Activated CD8-positive, alpha-beta memory T cell treated with anti-CD3 and anti-CD28 coated beads, Interleukin-2, amount 50 U/mL, for 4 hours (primary cell): ENCODE data around the gene PDE4B.
"Not testable (repeated sequence)": the region's sequence is repeated elsewhere in the genome, so short reads cannot be mapped to it uniquely, and the experiment has no call there.

Experiments
- DNase-seq: peaks from one replicate; pipeline ENCODE4 v3.0.0-alpha.2; 2020

PDE4B gene

GRCh38 chr1:65958561-65959350 is 166.1 kb downstream of the PDE4B start:
- no peak for DNase-seq

DNA sequence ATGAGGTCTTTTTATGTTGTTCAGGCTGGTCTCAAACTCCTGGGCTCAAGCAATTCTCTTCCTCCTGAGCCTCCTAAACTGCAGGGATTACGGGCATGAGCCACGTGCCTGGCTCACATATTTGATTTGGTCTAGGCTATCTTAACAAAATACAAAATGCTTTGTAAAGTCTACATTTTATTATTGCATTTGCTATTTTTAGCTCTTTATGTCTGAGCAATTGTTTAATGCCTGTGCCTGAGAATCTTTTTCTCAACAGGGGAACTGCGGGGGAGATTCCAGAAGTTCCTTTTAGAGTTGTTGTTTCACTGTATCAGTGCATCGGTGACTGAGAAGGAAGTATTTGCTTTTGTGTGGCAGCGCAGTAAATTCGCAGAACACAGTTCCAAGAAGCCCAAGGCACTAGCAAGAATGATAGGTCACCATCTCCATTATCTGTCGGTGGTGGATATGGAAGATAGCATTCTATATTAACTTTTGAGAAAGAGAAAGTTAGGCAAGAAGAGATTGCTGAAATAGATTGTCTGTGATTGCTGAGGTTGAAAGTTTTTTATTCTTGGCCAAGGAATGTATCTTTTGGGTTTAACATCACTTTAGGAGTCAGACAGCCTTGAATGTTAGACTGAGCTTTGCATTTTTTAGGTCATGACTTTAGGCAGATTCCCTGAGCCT is 167.3 kb downstream of the PDE4B start:
- no peak for DNase-seq

DNA sequence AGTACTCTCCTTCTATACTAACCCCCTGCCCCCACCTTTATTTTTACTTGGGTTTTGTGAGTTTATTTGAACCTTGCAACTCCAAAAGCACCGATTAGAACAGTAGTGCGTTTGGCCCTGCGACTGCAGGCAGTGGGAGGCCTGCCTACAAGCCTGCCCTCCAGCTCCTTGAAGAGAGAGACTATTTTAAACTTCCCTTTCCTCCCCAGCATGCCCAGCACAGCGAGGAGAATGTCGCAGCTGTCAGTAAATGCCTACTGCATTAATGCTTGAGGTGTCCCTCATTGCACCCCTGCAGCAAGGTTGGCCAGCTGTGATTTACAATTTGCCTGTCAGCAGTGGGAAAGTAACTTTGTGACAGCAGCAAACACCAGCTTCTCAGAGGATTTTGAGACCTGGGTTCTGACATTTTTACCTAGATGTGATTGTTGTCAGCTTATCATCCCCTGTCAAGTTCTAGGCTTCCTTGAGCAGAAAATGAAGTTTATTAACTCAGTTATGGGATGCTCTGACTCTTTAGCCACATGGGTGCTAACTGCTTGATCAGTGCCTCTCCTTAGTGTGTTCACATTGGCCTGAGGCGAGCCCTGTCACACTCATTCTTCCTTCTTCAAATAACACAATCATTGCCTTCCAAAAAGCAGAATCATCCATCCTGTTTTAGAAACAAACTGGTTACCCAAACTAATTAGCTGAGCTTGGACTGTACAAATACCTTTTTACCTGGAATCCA is 170.6 kb downstream of the PDE4B start:
- DNase-seq, result no peak

DNA sequence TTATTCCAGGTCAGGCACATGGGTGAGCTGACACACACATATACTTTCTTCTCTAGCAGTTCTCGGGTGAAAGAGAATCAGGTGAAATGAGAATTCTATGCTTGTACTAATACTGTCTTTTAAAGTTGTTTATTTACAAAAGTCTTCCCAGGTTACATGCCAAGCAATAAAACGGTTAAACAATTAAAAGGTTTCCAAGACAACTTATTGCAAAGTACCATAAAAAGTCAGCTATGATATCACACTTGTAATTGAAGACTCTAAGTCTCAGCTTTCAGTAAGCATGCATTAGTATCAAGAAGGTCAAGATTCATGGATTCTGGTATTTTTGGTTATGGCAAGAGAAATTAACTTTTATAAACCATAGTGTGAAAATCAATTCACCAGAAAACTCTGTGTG is 171.4 kb downstream of the PDE4B start:
- DNase-seq, result no peak

DNA sequence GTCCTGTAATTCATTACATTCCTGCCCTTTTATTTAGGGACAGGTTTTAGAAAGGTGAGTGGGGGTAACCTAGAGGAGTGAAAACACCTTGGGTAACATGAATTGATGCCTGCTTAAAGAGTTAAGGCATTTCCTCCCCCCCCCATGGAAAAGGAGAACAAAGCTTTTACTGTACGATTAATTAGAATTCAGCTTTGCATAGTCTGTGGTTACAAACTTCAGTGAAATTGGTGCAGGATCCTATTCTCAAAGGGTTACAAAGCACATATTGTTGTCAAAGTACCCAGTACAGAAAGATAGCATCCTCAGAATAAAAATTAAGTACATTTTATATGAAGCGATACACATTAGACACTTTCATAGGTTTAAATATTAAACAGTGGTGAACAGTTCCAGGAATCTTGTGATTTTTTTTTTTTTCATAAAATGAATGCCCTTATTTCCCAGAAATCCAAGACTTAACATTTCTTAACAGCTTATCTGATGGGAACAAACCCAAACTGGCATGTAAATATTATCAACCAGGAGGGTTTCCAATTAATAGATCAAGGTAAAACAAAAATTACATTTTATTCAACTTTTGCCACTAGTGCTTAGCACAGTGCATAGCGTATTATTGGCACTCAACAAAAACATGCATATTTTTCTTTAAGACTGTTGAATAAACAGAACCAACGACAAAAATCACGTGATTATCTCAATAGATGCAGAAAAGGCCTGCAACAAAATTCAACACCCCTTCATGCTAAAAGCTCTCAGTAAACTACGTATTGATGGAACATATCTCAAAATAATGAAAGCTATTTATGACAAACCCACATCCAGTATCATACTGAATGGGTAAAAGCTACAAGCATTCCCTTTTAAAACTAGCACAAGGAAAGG is 172.7 kb downstream of the PDE4B start:
- DNase-seq, result no peak

DNA sequence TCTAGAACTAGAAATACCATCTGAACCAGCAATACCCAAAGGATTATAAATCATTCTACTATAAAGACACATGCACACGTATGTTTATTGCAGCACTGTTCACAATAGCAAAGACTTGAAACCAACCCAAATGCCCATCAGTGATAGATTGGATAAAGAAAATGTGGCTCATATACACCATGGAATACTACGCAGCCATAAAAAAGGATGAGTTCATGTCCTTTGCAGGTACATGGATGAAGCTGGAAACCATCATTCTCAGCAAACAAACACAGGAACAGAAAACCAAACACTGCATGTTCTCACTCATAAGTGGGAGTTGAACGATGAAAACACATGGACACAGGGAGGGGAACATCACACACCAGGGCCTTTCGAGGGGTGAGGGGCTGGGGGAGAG is 174.8 kb downstream of the PDE4B start:
- not testable (repeated sequence) for DNase-seq

DNA sequence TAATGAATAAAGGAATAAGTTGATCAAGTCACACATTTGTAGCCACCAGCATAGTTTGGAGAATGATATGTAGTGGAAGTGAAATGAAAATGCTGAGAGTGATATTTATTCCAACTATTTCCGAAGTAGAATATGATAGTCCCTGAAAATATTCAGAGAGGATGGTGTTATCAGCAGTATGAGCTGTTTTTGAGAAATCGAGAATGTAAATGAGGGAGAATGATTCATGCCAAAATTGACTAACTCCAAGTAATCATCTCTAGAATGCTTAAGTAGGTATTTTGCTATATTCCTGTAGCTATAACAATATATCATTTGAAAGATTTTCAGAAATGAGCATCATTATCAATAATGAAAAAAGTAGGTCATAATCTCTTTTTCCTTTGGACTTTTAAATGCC is 178.9 kb downstream of the PDE4B start:
- DNase-seq, result no peak

- no peak for DNase-seq
Measured at GRCh38 chr1:65975708-65976107, 183.0 kb downstream of the PDE4B start.

DNA sequence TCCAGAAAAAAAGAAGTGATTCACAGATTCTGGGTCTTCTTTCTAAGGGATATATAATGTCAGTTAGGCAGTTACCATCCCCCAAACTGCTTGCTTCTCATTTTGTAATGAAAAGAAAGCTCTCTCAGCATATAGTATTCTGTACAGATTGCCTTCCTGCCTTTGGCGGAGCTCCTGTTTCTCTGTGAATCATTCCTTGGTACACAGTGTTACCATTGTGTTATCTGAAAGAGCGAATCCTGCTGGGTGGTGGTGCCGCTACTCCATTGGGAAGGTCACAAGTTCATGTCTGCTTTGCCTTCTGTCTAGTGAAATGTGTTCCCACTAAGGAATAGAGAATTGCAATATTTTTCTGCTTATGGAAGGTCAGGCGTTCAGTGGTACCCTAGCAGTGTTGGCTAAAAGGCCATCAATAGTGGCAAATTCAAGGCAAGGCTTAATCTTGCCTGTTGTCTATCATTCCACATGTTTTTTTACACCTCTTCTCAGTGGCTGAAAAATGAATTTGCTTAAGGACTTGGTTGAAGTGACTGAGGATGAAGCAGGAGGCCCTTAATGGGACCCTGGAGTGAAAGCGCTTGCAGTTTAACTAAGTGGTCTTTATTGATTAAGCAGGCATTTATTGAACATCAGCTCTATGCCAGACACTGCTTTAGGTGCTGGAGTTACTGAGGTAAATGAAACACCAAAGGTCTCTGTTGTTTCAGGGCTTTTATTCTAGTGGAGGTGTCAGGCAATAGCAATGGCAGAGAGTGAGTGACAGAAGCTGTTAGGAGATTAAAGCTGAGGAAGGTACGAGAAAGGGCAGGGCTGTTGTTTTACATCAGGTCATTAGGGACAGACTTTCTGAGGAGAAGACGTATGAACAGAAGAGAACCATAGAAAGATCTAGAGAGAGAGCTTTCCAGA is 186.7 kb downstream of the PDE4B start:
- no peak for DNase-seq

DNA sequence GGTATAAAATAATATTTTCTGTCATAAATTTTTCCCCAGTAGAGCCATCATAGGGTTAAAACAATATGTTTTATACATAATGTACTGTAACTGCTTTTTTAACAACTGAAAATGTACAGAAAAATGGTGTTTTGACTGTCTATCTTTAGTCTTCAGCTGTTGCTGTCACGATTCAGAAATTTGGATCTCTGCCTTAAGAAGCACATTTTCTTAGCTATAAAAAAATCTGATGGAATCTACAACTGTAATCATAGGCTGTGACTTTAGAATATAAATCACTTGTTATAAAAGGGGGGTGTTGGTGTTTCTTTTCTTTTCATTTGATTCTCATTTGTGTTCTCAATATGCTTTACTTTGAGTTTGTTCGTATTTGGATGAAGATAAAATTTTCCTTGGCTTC is 187.5 kb downstream of the PDE4B start:
- DNase-seq, result no peak

GRCh38 chr1:65983500-65983899 is 190.8 kb downstream of the PDE4B start:
- no peak for DNase-seq

GRCh38 chr1:65985393-65986066 is 192.8 kb downstream of the PDE4B start:
- no peak for DNase-seq

GRCh38 chr1:65986146-65986545 is 193.5 kb downstream of the PDE4B start:
- no peak for DNase-seq

DNA sequence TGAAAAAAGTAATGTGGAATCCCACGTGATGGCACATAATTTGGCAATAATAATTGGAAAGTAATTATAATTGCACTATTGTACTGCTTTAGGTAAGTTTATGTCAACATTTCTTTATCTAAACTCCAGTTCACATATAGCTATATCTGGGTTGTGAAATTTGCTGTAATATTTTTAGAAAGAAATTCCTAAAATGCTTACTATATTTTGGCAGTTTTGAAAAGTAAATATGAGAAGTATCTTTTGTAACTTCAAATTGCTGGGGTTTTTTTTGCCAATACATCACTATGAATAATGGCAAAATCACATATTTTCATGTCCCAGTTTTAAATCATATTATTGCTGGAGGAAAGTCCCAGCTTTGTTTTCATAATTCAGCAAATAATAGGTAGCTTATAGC is 197.5 kb downstream of the PDE4B start:
- DNase-seq, result no peak

GRCh38 chr1:65991694-65992093 is 199.0 kb downstream of the PDE4B start:
- DNase-seq, result no peak

DNA sequence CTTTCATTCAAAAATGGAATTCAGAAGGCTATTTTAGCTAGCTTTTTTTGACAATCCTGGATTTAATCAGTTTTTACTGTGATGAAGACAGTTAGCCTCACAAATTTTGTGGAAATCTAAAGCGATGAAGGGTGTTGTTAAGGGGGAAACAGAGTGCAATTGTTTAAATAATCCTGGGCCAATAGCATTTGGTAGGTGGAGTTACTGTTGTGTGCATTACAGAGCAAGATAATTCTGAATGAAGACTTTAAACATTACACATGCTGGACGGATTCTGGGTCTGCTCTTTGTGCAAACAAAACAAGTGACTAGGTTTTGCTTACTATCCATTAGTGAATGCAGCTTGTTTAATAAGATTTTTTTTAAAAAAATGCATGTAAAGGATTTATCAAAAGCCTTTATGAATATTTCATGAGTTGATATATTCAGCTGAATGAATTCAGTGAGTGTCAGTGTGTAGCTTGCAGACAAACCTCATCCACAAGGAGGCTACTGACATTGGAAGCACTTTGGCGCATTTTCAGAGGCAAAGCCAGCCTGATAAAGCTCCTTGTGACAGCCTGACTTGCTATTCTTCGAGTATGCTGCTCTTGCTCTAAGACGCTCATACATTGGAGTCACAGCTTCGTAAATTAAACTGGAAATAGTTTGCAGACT is 199.6 kb downstream of the PDE4B start:
- no peak for DNase-seq

- no peak for DNase-seq
Measured at GRCh38 chr1:65992831-65993271, 200.2 kb downstream of the PDE4B start.

DNA sequence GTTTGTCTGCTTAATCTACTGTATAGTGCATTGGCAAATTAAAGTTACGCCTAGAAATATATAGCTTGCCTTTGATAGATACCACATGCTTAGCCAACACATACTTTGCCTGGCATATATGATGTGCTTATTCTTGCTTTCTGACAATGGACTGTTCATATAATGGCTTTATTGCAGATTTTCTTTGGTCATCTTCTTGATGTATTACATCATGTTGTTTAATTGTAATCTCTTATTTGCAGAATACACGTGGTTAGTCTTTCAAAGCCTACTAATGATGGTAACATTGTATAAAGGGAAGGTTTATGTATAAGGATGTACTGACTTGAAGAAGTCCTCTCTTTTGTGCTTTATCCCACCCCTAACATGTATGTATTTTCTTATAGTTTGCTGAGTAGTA is 201.5 kb downstream of the PDE4B start:
- DNase-seq, result no peak

DNA sequence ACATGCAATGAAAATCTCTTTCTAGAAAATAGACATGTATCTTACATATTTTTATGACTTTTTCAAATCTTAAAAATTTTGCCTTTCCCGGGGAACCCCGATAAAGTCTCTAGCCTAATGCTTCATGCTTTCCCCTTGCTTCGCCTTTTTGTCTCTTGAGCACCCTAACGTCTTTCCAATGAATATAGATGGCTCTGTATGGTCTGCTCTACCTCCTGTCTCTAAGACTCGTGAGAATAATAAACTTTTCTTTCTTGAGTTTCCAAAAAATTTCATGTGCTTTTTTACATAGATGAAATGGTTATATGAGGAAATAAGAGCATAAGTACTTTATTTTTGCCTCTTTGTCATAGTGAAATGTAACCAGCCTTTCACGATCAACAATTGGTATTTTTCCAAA is 202.6 kb downstream of the PDE4B start:
- DNase-seq, result no peak

- no peak for DNase-seq
Measured at GRCh38 chr1:65995928-65996327, 203.2 kb downstream of the PDE4B start.

GRCh38 chr1:65997693-65998092 is 205.0 kb downstream of the PDE4B start:
- no peak for DNase-seq
